Hematopoietic multipotent progenitor cell treated with erythropoietin and hydrocortisone succinate and interleukin-3 and kit ligand, for 15 days (in vitro differentiated cells): Measurements from ENCODE around the gene TSC22D2.
"Not testable (repeated sequence)": the region's sequence is repeated elsewhere in the genome, so short reads cannot be mapped to it uniquely, and the experiment has no call there.

Experiments used
- DNase-seq: peaks from one replicate; pipeline ENCODE4 v3.0.0-alpha.2; 2015; ENCODE audit warnings: low spot score

Gene TSC22D2

DNA sequence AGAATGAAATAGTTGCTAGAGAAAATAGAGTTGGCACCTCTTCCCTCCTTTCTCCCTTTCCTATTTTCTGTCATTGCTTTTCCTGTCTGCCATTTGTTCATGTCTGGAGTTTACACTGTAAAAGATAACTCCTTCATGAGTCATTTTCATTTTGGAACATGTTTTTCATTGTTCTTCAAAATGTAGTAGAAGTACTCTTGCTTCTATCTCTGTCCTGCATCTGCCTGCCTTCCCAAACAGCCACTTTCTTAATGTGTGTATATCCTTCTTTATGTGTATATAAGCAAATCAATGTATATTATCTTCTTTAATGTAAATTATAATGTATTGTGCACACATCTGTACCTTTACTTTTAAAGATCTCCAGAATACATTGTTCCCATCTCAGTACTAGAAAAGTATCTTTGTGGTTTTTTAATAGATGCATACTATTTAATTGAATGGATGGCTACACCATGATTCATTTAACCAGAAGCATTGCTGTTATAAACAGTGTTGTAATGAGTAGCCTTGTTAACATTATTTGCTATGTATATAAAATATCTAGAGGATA is 41.1 kb downstream of the TSC22D2 start:
- peak; percentile 45 for DNase-seq

- no peak for DNase-seq
Measured at GRCh38 chr3:150450916-150451315, 42.8 kb downstream of the TSC22D2 start.

DNA sequence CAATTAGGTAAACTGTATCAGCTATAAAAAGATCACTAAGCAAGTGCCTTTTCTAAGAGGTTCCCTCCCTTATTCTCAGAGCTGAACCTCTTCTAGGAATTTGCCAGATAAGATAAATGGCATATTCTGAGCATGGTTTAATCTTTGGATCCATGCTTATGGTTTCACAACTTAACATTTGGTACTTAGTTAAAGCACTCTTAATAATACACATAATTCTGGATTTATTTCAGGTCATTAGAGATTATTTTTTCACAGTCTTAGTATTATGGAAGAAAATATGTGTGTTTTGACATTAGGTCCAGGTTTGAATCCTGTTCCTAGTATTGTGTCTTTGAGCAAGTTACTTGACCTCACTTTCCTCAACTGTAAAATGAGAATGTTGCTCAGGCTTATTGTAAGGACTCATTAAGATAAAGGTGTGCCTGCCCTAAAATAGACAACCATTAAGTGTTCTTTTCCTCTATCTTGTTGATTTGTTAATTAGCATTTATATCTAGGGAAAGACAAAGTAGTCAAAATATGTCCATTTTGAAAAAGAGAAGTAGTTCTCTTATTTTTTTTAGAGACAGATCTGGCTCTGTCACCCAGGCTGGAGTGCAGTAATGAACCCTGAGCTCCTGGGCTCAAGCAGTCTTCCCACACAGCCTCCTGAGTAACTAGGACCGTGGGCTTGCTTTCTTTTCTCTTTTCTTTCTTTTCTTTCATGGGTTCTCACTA is 43.4 kb downstream of the TSC22D2 start:
- DNase-seq = peak; percentile 88

- no peak for DNase-seq
Measured at GRCh38 chr3:150453353-150453752, 45.3 kb downstream of the TSC22D2 start.

GRCh38 chr3:150454085-150454484 is 46.0 kb downstream of the TSC22D2 start:
- no peak for DNase-seq

DNA sequence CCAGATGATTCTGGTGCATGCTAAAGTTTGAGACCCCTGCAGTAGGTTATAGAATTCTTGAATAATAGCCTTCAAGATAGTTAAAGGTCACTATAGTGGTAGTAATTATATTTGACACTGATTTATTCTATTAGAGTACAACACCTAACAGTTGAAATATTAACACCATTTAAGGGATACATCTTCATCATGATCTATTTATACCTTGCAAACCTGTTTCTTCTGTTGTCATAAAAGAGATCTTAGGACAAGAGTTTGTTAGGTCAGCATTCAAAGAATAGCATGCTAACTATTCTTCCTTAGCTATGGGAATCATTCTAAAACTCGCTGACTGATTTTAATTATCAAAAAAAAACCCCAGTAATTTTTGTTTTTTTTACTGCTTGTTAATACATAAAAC is 46.5 kb downstream of the TSC22D2 start:
- DNase-seq = no peak

DNA sequence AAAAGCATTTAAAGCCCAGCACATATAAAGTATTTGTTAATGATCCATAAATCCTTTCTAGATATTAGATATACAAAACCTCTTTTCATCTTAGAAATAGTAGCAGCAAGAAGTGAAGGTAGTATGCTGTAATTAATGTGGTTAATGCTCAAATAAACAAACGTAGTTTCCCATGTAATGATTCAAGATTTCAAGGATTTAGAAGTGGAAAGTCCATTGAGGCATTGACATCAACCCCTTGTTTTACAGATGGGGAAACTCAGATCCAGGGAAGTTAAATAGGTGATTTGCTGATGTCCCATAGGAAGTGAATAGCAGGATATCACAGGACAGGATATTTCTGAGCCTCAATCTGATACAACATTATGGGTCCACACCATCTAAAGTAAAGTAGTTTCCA is 47.2 kb downstream of the TSC22D2 start:
- no peak for DNase-seq

- no peak for DNase-seq
Measured at GRCh38 chr3:150458001-150458400, 49.9 kb downstream of the TSC22D2 start.

DNA sequence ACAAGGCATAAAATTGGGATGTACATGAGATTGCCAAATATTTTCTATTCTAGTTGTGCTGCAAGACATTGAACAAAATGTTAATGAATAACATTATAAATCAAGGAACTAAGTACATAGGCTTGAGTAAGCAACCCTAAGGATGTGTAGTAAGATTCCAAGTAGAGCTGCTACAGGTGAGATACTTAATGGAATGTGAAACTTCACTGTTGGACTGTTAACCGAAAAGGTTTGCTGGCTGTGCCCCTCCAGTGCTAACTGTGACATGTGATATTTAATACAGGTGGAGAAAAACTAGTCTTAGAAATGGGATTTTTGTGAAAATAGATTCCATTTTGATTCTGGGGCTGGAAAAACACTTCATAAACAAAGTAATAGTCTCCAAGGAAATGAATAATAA is 52.4 kb downstream of the TSC22D2 start:
- DNase-seq = no peak

DNA sequence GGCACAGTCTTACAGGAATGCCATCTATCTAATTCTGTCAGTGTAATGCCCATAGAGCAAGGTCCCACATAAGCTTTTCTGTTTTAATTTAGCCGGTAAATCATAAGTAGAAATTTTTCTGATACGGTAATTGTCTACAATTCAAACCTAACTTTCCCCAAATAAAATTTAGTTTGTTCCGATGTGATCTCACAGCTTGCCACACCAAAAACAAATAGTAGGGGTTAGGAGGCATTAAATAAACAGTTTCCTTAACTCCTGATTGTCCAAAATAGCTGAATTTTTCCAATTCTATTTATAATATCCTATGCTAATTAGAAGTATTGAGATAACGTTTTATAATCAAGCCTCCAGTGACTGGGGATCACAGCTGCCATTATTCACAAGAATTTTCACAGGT is 53.3 kb downstream of the TSC22D2 start:
- no peak for DNase-seq

GRCh38 chr3:150462108-150462507 is 54.0 kb downstream of the TSC22D2 start:
- no peak for DNase-seq

GRCh38 chr3:150464684-150465083 is 56.6 kb downstream of the TSC22D2 start:
- DNase-seq = no peak

DNA sequence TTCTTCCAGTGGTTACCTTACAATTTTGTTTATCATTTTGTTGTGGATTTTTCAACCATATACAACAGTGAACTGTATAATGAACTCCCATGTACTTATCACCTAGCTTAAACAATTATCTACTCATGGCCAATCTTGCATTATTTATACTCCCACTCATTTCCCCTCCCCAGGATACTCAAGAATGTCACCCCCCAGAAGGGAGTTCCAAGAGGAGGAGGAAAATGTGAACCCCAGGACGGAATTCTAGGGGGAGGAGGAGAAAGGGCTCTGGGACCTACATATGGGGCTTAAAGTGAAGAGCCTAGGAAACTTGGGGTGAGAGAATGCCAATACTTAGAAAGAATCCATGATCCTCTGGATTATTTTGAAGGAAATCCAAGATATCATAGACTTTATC is 59.3 kb downstream of the TSC22D2 start:
- no peak for DNase-seq

GRCh38 chr3:150469031-150469930 is 61.2 kb downstream of the TSC22D2 start:
- no peak for DNase-seq

DNA sequence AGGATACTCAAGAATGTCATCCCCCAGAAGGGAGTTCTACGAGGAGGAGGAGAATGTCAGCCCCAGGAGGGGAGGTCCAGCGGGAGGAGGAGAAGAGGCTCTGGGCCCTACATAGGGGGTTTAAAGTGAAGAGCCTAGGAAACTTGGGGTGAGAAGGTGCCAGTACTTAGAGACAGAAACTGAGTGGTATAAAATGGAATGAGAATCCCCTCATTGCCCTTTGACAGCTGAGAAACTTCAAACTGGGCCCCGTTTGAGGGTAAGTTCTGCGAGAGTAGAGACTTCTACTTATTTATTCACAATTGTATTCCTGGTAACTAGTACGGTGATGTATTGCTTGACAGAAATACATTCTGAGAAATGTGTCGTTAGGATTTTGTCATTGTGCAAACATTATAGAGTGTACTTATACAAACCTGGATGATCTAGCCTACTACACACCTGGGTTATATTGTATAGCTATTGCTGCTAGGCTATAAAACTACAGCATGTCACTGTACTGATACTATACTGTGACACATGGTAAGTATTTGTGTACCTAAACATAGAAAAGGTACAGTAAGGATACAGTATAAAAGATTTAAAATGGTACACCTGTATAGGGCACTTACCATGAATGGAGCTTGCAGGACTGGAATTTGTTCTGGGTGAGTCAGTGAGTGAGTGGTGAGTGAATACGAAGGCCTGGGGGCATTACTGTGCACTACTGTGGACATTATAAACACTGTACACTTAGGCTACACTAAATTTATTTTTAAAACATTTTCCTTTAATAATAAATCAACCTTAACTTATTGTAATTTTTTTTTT is 62.0 kb downstream of the TSC22D2 start:
- DNase-seq = no peak

- no peak for DNase-seq
Measured at GRCh38 chr3:150472421-150472820, 64.3 kb downstream of the TSC22D2 start.

GRCh38 chr3:150473161-150473560 is 65.1 kb downstream of the TSC22D2 start:
- DNase-seq = not testable (repeated sequence)

DNA sequence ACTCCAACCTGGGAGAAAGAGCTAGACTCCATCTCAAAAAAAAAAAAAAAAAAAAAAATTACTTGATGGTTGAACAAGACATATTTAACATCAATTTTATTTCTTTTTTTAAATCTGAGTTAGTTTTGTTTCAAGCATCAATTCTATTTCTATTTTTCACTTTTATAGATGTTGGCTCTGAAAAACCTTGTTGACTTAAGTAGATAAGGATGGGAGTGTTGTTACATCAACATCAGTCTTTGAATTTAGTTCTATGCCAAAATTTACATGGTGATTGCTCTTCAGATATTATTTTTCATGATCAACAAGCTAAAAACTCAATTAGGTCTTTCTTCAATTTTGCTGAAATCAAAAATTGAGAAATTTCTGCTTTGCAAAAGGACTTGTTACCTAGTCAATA is 71.3 kb downstream of the TSC22D2 start:
- no peak for DNase-seq

GRCh38 chr3:150480877-150481276 is 72.8 kb downstream of the TSC22D2 start:
- no peak for DNase-seq

GRCh38 chr3:150483226-150483625 is 75.1 kb downstream of the TSC22D2 start:
- no peak for DNase-seq

- DNase-seq = no peak
Measured at GRCh38 chr3:150484410-150484809, 76.3 kb downstream of the TSC22D2 start.

DNA sequence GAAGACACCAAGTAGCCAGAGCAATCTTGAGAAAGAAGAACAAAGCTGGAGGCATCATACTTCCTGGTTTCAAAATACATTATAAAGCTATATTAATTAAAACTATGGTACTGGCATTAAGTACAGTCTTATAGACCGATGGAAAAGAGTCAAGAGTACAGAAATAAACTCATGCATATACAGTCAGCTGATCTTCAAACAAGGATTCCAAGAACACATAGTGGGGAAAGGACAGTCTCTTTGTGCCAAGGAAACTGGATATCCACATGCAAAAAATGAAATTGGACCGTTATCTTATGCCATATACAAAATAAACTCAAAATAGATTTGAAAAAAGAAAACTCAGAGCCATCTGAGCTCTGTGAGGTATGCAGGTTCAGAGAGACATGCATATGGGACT is 80.8 kb downstream of the TSC22D2 start:
- DNase-seq = no peak
